D721Med (cell line): ENCODE data around the gene IPO13.

Experiments
- DNase-seq: peaks from one replicate; pipeline ENCODE4 v3.0.0; 2011; ENCODE audit warnings: low spot score; ENCODE audit not compliant: insufficient read length
- FAIRE-seq: peaks from 2 replicates; lab custom pipeline; 2011; peaks lifted over from hg19 to GRCh38; lab: Jason Lieb, UNC
- TF ChIP-seq, protein P1 (sequence below): IDR thresholded peaks from 2 replicates; pipeline ENCODE4 v1.5.1; 2012; ENCODE audit warnings: mild to moderate bottlenecking, control low read depth; ENCODE audit not compliant: insufficient read depth; ENCODE audit errors: missing control alignments

The IPO13 gene

DNA sequence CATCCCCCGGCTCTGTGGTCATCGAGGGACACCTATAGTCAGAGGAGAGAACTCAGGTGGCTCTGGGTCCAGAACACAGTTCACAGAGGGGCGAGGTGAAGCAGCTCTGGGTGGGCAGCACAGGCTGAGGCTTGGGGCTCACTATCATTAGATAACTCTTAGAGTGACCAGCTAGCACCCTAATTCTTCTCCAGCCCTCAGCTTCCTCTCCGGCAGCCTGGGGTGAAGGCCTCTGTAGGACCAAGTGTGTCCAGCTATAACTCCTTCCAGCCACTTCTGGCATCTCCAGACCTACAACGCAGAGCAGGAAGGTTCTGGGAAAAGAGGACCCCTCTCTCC lies 11.8 kb upstream of the IPO13 start:
- TF ChIP-seq, protein P1, sequence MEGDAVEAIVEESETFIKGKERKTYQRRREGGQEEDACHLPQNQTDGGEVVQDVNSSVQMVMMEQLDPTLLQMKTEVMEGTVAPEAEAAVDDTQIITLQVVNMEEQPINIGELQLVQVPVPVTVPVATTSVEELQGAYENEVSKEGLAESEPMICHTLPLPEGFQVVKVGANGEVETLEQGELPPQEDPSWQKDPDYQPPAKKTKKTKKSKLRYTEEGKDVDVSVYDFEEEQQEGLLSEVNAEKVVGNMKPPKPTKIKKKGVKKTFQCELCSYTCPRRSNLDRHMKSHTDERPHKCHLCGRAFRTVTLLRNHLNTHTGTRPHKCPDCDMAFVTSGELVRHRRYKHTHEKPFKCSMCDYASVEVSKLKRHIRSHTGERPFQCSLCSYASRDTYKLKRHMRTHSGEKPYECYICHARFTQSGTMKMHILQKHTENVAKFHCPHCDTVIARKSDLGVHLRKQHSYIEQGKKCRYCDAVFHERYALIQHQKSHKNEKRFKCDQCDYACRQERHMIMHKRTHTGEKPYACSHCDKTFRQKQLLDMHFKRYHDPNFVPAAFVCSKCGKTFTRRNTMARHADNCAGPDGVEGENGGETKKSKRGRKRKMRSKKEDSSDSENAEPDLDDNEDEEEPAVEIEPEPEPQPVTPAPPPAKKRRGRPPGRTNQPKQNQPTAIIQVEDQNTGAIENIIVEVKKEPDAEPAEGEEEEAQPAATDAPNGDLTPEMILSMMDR, result no peak
- DNase-seq, result no peak
- FAIRE-seq, result no peak

- FAIRE-seq (no peak), DNase-seq (no peak)
- TF ChIP-seq, protein P1, result no peak
Observed at GRCh38 chr1:43935711-43936427, 10.9 kb upstream of the IPO13 start.

GRCh38 chr1:43936431-43937151 lies 10.2 kb upstream of the IPO13 start:
- no peak for FAIRE-seq
- TF ChIP-seq, protein P1, result no peak

DNA sequence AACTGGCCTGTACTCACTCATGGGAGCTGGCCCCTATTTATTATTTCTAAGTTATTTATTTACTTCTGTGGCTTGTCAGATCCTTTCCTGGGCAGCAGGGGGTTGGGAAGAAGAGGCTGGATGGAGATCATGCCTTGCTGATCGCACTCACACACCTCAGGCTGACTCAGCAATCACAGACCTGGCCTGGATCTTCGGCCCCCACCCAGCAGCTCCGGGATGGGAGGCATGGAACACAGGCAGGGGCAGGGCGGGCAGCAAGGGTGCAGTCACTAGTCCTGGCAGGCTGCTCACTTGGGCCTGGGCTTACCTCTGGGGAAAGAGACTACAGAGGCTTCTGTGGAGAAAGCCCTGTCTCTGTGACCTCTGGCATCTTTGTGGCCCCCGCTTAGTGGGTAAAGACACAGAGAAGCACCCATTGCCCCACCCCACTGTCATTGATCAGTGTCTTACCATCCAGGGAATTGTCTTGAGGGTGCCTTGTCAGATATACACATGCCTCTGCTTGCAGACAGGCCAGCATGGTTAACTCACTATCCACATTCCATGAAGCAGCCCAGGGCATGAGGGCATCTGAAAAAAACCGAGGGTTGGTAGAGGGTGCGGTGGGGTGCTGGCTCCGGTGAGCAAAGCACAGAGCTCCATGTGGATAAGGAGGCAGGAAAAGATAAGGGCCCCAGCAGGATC lies 9.4 kb upstream of the IPO13 start:
- TF ChIP-seq, protein P1, result no peak
- DNase-seq (no peak), FAIRE-seq (no peak)

More at GRCh38 chr1:43936431-43937151, 10.2 kb upstream of the IPO13 start:
- no peak for DNase-seq

DNA sequence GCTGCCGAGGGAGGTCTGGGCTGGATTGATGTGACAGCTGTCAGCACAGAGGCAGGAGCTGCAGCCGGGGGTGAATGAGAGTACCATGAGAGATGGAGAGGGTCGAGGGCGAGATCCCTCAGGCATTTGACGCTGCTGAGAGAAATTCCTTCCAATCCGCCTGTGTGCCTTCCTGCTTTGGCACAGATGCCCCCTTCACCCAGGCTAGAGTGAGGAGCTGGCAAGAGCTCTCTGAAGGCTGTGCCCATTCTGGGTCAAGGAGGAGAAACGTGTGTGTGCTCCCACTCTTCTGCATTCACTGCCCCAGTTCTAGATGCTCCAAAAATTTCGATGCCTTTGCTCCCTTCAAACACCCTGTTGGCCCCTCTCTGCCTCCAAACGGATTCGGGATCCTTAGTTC lies 8.4 kb upstream of the IPO13 start:
- DNase-seq (no peak), FAIRE-seq (no peak)
- TF ChIP-seq, protein P1, result no peak

GRCh38 chr1:43938892-43939587 lies 7.7 kb upstream of the IPO13 start:
- FAIRE-seq, result no peak

More at GRCh38 chr1:43938892-43939587, 7.7 kb upstream of the IPO13 start:
- DNase-seq, result no peak
- TF ChIP-seq, protein P1, result no peak
